Hepatocyte (in vitro differentiated cells): Measurements from ENCODE around the gene HECTD1.

Experiments used
- EZH2 ChIP-seq: fragments of 200-600 bp; sonication (generic); IDR thresholded peaks from 2 replicates; pipeline ENCODE4 v1.6.1; 2016; ENCODE audit warnings: antibody characterized with exemption, mild to moderate bottlenecking, borderline replicate concordance
- TF ChIP-seq, protein P1 (sequence below): fragments of 200-600 bp; sonication (generic); IDR thresholded peaks from 2 replicates; pipeline ENCODE4 v1.5.1; 2016; ENCODE audit warnings: antibody characterized with exemption, mild to moderate bottlenecking; ENCODE audit not compliant: poor library complexity

DNA sequence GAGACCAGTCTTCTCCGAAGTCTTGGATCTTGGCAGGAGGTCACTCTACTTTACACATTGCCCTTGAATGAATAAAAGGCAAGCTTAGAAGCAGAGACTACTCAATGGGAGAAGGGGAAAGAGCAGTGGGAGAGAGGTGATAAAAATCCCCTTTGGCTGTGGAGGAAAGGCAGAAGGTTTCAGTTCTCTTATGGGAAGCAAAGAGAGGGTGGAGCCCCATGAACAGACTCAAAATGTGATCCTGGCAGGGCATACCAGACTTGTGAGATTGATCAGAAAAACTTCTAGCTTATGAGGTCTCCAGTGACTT is 49.6 kb upstream of the HECTD1 start:
- TF ChIP-seq, protein P1, sequence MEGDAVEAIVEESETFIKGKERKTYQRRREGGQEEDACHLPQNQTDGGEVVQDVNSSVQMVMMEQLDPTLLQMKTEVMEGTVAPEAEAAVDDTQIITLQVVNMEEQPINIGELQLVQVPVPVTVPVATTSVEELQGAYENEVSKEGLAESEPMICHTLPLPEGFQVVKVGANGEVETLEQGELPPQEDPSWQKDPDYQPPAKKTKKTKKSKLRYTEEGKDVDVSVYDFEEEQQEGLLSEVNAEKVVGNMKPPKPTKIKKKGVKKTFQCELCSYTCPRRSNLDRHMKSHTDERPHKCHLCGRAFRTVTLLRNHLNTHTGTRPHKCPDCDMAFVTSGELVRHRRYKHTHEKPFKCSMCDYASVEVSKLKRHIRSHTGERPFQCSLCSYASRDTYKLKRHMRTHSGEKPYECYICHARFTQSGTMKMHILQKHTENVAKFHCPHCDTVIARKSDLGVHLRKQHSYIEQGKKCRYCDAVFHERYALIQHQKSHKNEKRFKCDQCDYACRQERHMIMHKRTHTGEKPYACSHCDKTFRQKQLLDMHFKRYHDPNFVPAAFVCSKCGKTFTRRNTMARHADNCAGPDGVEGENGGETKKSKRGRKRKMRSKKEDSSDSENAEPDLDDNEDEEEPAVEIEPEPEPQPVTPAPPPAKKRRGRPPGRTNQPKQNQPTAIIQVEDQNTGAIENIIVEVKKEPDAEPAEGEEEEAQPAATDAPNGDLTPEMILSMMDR = no peak
- TF ChIP-seq EZH2 = no peak
